GM18951 (cell line): Measurements from ENCODE around the gene ICE2.

Experiments used
- POLR2A ChIP-seq: IDR thresholded peaks from 4 replicates; pipeline ENCODE4 v1.6.1; 2011; ENCODE audit warnings: mild to moderate bottlenecking; ENCODE audit not compliant: insufficient read length, insufficient read depth; ENCODE audit errors: extremely low read depth
- in situ Hi-C: fragments of 300-500 bp; cut with MboI; formaldehyde crosslinking; loops from one replicate; pipeline ENCODE4 v1.12.0; 2022; ENCODE audit warnings: low sequenced_read_pairs, mixed read lengths, inconsistent platforms; ENCODE audit not compliant: unreplicated experiment

The ICE2 gene

GRCh38 chr15:60448668-60449360 lies 30.1 kb downstream of the ICE2 start:
- no peak for TF ChIP-seq POLR2A
- in situ Hi-C loops: no loop called here

DNA sequence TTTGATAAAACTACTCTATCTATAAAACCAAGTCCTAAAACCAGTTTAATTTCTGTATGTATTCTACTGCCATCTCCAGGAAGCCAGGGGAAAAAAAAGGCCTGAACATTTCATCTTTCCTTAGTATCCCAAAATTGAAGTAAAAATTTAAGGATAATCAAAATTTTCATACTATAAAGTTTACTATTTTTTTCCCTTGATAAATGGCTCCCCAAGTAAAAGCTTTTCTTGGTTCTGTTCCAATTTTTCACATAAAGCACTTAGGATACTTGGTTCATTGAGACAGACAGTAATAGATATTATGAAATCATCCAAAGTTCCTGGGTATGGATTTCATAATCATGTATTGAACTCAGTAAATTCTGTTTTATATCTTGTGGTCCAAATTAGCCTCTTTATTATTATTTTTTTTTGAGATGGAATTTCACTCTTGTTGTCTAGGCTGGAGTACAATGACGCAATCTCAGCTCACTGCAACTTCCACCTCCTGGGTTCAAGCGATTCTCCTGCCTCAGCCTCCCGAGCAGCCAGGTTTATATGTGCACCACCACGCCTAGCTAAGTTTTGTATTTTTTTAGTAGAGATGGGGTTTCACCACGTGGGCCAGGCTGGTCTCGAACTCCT lies 34.5 kb downstream of the ICE2 start:
- in situ Hi-C loops: no loop called here
- no peak for TF ChIP-seq POLR2A

- TF ChIP-seq POLR2A: no peak
- in situ Hi-C loops: no loop called here
These were observed 36.2 kb downstream of the ICE2 start for GRCh38 chr15:60442763-60443162.

GRCh38 chr15:60442031-60442650 lies 36.8 kb downstream of the ICE2 start:
- no peak for TF ChIP-seq POLR2A
- in situ Hi-C loops: no loop called here

- in situ Hi-C loops: no loop called here
- no peak for TF ChIP-seq POLR2A
These were observed 37.6 kb downstream of the ICE2 start for GRCh38 chr15:60441331-60441730.

DNA sequence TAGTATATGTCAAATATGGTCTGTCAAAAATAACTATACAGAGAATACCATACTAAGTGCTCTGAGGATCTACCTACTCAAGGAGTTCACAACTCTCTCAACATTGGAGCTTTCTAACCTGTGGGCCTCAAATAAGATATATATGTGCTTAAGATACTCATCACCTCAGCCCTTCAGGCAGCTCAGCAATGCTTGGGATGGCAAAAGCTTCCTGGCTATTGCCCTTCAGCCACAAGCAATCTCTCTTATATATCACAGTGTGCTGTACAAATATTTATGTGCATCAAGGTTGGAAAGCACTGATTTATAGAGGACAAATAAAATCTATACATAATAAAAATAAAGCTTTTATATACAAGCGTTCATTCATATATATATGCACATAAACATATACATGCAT lies 40.3 kb downstream of the ICE2 start:
- in situ Hi-C loops: no loop called here
- TF ChIP-seq POLR2A: no peak

- in situ Hi-C loops: no loop called here
- TF ChIP-seq POLR2A: no peak
These were observed 50.0 kb downstream of the ICE2 start for GRCh38 chr15:60428935-60429334.

GRCh38 chr15:60426870-60427508 lies 52.0 kb downstream of the ICE2 start:
- no peak for TF ChIP-seq POLR2A
- in situ Hi-C loops: no loop called here

DNA sequence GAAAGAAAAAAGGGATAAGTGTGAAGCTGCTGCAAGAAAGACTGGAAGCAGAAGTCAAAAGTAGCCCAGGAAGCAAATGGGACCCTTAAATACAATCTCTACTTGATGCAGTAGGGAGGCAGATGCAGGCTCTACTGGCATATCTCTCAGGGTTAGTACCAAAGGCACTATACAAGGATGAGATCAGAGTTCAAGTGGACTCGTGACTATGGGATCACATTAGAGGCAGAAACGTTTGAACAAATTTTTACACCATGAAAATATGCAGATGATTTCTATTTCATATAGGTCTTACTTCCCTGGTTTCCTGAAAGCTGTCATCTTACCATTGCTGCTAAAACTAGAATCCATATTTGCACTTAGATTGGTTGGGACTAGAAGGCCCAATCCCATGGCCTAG lies 53.5 kb downstream of the ICE2 start:
- no peak for TF ChIP-seq POLR2A
- in situ Hi-C loops: no loop called here

DNA sequence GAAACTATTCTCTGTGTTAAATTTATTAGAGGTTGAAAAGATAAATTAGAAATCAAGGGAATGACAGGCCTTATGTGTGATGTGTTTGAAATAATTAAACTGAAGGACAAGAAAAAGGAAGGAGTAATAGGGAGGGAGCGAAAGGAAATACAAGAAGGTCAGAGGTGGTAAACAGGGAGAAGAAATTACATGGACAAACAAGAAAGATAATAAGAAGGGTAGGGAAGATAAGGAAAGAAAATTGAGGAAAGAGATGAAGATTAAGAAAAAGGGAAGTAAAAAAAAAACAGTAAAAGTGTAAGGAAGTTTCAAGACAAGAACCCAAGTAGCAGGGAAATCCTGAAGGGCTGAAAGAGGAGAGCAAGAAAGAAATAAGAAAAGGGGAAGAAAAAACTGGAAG lies 54.9 kb downstream of the ICE2 start:
- in situ Hi-C loops: no loop called here
- no peak for TF ChIP-seq POLR2A

GRCh38 chr15:60423537-60423936 lies 55.4 kb downstream of the ICE2 start:
- no peak for TF ChIP-seq POLR2A
- in situ Hi-C loops: no loop called here

- in situ Hi-C loops: no loop called here
- TF ChIP-seq POLR2A: no peak
These were observed 57.4 kb downstream of the ICE2 start for GRCh38 chr15:60421544-60421943.

GRCh38 chr15:60420203-60420716 lies 58.7 kb downstream of the ICE2 start:
- in situ Hi-C loops: no loop called here
- no peak for TF ChIP-seq POLR2A
